Caco-2 (cell line): ENCODE data around the gene NFATC1. TPM values are rescaled to one million over a fixed set of nuclear protein-coding genes. Genes with fewer than 3 reads are reported as not detected.

ENCODE experiments used
- BruUV-seq: library from RNA; stranded (reverse); fragments of 400-500 nt; replicated peaks from 2 replicates; lab custom pipeline; 2021; lab: Mats Ljungman, UMichigan
- CTCF ChIA-PET: fragments of 300-600 bp; sonication (Branson Sonifier 250); formaldehyde crosslinking; loops from one replicate; lab custom pipeline; 2022; ENCODE audit warnings: antibody characterized with exemption; lab: Charles Lee
- POLR2A ChIA-PET: fragments of 300-600 bp; sonication (Branson Sonifier 250); formaldehyde crosslinking; loops from one replicate; lab custom pipeline; 2022; ENCODE audit warnings: antibody characterized with exemption; lab: Charles Lee
- DNase-seq, 2 experiments: peaks; one replicate each; pipeline versions ENCODE4 v3.0.0 to v3.0.0-alpha.2; 2020 to 2022
- H3K27me3 ChIP-seq: replicated peaks from 2 replicates; pipeline ENCODE4 v1.6.0; 2011; ENCODE audit warnings: low read length; ENCODE audit not compliant: control insufficient read depth, insufficient read depth
- H3K36me3 ChIP-seq: 2 replicates; pipeline ENCODE4 v1.5.1; 2011; ENCODE audit warnings: low read length; ENCODE audit not compliant: control insufficient read depth, insufficient read depth
- H3K4me1 ChIP-seq: fragments of 250-450 bp; sonication (Bioruptor Pico); 2 replicates; pipeline ENCODE4 v1.5.1; 2020; ENCODE audit warnings: mild to moderate bottlenecking
- H3K4me3 ChIP-seq: 2 replicates; pipeline ENCODE4 v1.5.1; 2011; ENCODE audit warnings: low read depth, mild to moderate bottlenecking, control low read depth, low read length
- H3K9me3 ChIP-seq: fragments of 250-450 bp; sonication (Bioruptor Pico); 2 replicates; pipeline ENCODE4 v1.5.1; 2020; ENCODE audit warnings: mild to moderate bottlenecking, moderate library complexity
- H3K27ac Mint-ChIP-seq: one replicate; pipeline ENCODE4 v1.8.0; 2022; ENCODE audit warnings: mixed read lengths; ENCODE audit not compliant: unreplicated experiment
- H3K27me3 Mint-ChIP-seq: one replicate; pipeline ENCODE4 v1.8.0; 2022; ENCODE audit warnings: mixed read lengths; ENCODE audit not compliant: insufficient read depth, unreplicated experiment
- H3K36me3 Mint-ChIP-seq: one replicate; pipeline ENCODE4 v1.8.0; 2022; ENCODE audit warnings: mild to moderate bottlenecking, mixed read lengths; ENCODE audit not compliant: insufficient read depth, unreplicated experiment
- H3K4me1 Mint-ChIP-seq: one replicate; pipeline ENCODE4 v1.8.0; 2022; ENCODE audit warnings: low read depth, mixed read lengths; ENCODE audit not compliant: unreplicated experiment
- H3K4me3 Mint-ChIP-seq: one replicate; pipeline ENCODE4 v1.8.0; 2022; ENCODE audit warnings: mild to moderate bottlenecking, moderate library complexity, mixed read lengths; ENCODE audit not compliant: unreplicated experiment
- H3K9me3 Mint-ChIP-seq: one replicate; pipeline ENCODE4 v1.8.0; 2022; ENCODE audit warnings: mixed read lengths; ENCODE audit not compliant: unreplicated experiment
- intact Hi-C: fragments of 100-400 bp; cut with micrococcal nuclease; formaldehyde crosslinking; loops from one replicate; pipeline ENCODE4 v1.10.0; 2022; ENCODE audit not compliant: unreplicated experiment
- total RNA-seq: library from RNA; stranded (reverse); gene quantifications from 2 replicates; pipeline ENCODE4 v1.2.3, GENCODE V29; 2022
- TF ChIP-seq, protein P1 (sequence below), 2 experiments: fragments of 200-600 bp in 1 of 2; IDR thresholded peaks; 1 replicate in 1 of 2; 2 replicates in 1 of 2; pipeline versions ENCODE4 v1.5.1 to v1.8.0; 2011 to 2022; ENCODE audit warnings: antibody characterized with exemption in 1 of 2, control low read depth in 1 of 2, inconsistent platforms in 1 of 2, low read depth in 1 of 2, low read length in 1 of 2, mild to moderate bottlenecking in 1 of 2, moderate library complexity in 1 of 2; ENCODE audit not compliant: insufficient read depth in 1 of 2, severe bottlenecking in 1 of 2, unreplicated experiment in 1 of 2

NFATC1 gene
- total RNA-seq, 1 experiment from 2014 or later, result 0.66 TPM

GRCh38 chr18:79367480-79367879, 28.2 kb upstream of the NFATC1 start:
- ChIA-PET CTCF (no interaction called here), POLR2A (no interaction called here)
- Mint-ChIP-seq H3K4me1 (no peaks in the 10 kb centered on the region), H3K36me3 (peaks cover 6% of the 10 kb centered on the region), H3K4me3 (no peak overlapping the region), H3K27ac (no peak overlapping the region), H3K27me3 (no peaks in the 10 kb centered on the region), H3K9me3 (no peaks in the 10 kb centered on the region)
- no peak overlapping the region for H3K4me3 ChIP-seq
- no peaks in the 10 kb centered on the region for H3K9me3 ChIP-seq
- intact Hi-C loops, result no loop called here
- H3K4me1 ChIP-seq, result no peaks in the 10 kb centered on the region
- H3K36me3 ChIP-seq, result no peaks in the 10 kb centered on the region; the same call in 1 of the 2 replicates
- no TSS peak for BruUV-seq
- no peaks in the 10 kb centered on the region for H3K27me3 ChIP-seq
- TF ChIP-seq, protein P1, sequence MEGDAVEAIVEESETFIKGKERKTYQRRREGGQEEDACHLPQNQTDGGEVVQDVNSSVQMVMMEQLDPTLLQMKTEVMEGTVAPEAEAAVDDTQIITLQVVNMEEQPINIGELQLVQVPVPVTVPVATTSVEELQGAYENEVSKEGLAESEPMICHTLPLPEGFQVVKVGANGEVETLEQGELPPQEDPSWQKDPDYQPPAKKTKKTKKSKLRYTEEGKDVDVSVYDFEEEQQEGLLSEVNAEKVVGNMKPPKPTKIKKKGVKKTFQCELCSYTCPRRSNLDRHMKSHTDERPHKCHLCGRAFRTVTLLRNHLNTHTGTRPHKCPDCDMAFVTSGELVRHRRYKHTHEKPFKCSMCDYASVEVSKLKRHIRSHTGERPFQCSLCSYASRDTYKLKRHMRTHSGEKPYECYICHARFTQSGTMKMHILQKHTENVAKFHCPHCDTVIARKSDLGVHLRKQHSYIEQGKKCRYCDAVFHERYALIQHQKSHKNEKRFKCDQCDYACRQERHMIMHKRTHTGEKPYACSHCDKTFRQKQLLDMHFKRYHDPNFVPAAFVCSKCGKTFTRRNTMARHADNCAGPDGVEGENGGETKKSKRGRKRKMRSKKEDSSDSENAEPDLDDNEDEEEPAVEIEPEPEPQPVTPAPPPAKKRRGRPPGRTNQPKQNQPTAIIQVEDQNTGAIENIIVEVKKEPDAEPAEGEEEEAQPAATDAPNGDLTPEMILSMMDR (IDR thresholded peaks at IDR 0.05; ENCODE audit: insufficient read depth in 1 of 2, low read depth in 1 of 2, low read length in 1 of 2, severe bottlenecking in 1 of 2, unreplicated experiment in 1 of 2), result no peak
- DNase-seq, result no peak

DNA sequence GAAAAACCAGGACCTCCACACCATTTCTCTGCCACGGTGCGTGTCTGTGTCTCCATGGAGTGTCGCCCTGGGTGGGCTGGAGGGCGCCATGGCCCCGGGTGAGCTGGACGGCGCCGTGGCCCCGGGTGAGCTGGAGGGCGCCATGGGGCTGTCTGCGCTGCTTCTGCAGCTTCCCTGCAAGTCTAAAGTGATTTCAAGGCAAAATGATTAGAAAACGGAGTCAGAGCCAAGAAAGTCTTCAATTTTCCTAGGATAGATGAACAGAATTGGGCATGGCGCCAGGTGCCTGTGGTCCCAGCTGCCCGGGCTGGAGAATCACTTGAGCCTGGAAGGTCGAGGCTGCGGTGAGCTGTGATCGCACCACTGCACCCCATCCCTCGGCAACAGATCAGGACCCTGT, 27.7 kb upstream of the NFATC1 start:
- Mint-ChIP-seq H3K27me3 (no peaks in the 10 kb centered on the region), H3K27ac (no peak overlapping the region), H3K4me3 (no peak overlapping the region), H3K36me3 (peaks cover 6% of the 10 kb centered on the region), H3K9me3 (no peaks in the 10 kb centered on the region), H3K4me1 (no peaks in the 10 kb centered on the region)
- POLR2A ChIA-PET, result no interaction called here
- no TSS peak for BruUV-seq
- H3K9me3 ChIP-seq, result no peaks in the 10 kb centered on the region
- intact Hi-C loops, result no loop called here
- no peaks in the 10 kb centered on the region for H3K27me3 ChIP-seq
- no peaks in the 10 kb centered on the region; the same call in 1 of the 2 replicates for H3K36me3 ChIP-seq
- CTCF ChIA-PET, result no interaction called here
- no peak for DNase-seq
- no peak overlapping the region for H3K4me3 ChIP-seq
- no peaks in the 10 kb centered on the region for H3K4me1 ChIP-seq
- TF ChIP-seq, protein P1 (IDR thresholded peaks at IDR 0.05; ENCODE audit: insufficient read depth in 1 of 2, low read depth in 1 of 2, low read length in 1 of 2, severe bottlenecking in 1 of 2, unreplicated experiment in 1 of 2), result no peak

GRCh38 chr18:79368681-79369080, 27.0 kb upstream of the NFATC1 start:
- Histone ChIP-seq H3K4me3 (no peak overlapping the region), H3K9me3 (no peaks in the 10 kb centered on the region), H3K27me3 (no peaks in the 10 kb centered on the region), H3K36me3 (no peaks in the 10 kb centered on the region; the same call in 1 of the 2 replicates), H3K4me1 (no peaks in the 10 kb centered on the region)
- POLR2A ChIA-PET, result no interaction called here
- TF ChIP-seq, protein P1 (IDR thresholded peaks at IDR 0.05; ENCODE audit: insufficient read depth in 1 of 2, low read depth in 1 of 2, low read length in 1 of 2, severe bottlenecking in 1 of 2, unreplicated experiment in 1 of 2), result no peak
- H3K4me1 Mint-ChIP-seq, result no peaks in the 10 kb centered on the region
- CTCF ChIA-PET, result no interaction called here
- no peak overlapping the region for H3K4me3 Mint-ChIP-seq
- intact Hi-C loops, result no loop called here
- BruUV-seq, result no TSS peak
- H3K9me3 Mint-ChIP-seq, result no peaks in the 10 kb centered on the region
- no peaks in the 10 kb centered on the region for H3K27me3 Mint-ChIP-seq
- DNase-seq, result no peak
- H3K27ac Mint-ChIP-seq, result no peak overlapping the region
- H3K36me3 Mint-ChIP-seq, result peaks cover 6% of the 10 kb centered on the region
